H1 (cell line): ENCODE measurements around the gene EDA. TPM values are rescaled to one million over a fixed set of nuclear protein-coding genes. Genes with fewer than 3 reads are reported as not detected.

Source experiments
- CEBPB ChIP-seq: IDR thresholded peaks from 2 replicates; pipeline ENCODE4 v1.6.1; 2012; ENCODE audit warnings: low read depth, low read length
- CHD1 ChIP-seq: IDR thresholded peaks from 2 replicates; pipeline ENCODE4 v1.6.1; 2012; ENCODE audit warnings: low read depth, low read length, improper control_type of control experiment
- HDAC2 ChIP-seq, 2 experiments: fragments of 300-600 bp in 1 of 2; sonication (generic) in 1 of 2; IDR thresholded peaks; 2 replicates each; pipeline ENCODE4 v1.6.1; 2011 to 2012; ENCODE audit warnings: low read depth in 2 of 2, low read length in 2 of 2, mild to moderate bottlenecking in 2 of 2, moderate library complexity in 2 of 2, borderline replicate concordance in 1 of 2, inconsistent platforms in 1 of 2
- JUN ChIP-seq: IDR thresholded peaks from 2 replicates; pipeline ENCODE4 v1.6.1; 2011; ENCODE audit warnings: low read depth, mild to moderate bottlenecking, improper control_type of control experiment, low read length
- RFX5 ChIP-seq: IDR thresholded peaks from 2 replicates; pipeline ENCODE4 v1.6.1; 2011; ENCODE audit warnings: low read depth, low read length, improper control_type of control experiment, borderline replicate concordance
- SIN3A ChIP-seq, 2 experiments: IDR thresholded peaks in 1 of 2; conservative IDR thresholded peaks in 1 of 2; 2 replicates each; pipeline ENCODE4 v1.6.1; 2011 to 2012; ENCODE audit warnings: low read length in 2 of 2, improper control_type of control experiment in 1 of 2, low read depth in 1 of 2, mild to moderate bottlenecking in 1 of 2
- TAF7 ChIP-seq: optimal IDR thresholded peaks from 2 replicates; pipeline ENCODE3; 2011; ENCODE audit warnings: low read depth, mild to moderate bottlenecking, inconsistent platforms, low read length, moderate library complexity, borderline replicate concordance
- TEAD4 ChIP-seq: IDR thresholded peaks from 2 replicates; pipeline ENCODE4 v1.6.1; 2012; ENCODE audit warnings: low read depth, low read length, inconsistent platforms, mixed read lengths
- polyA plus RNA-seq, 7 experiments: library from polyadenylated mRNA; depleted of rRNA in 3 of 7; stranded (reverse) in 5 of 7; unstranded in 2 of 7; fragments of >200 nt in 5 of 7; fragments of 200-250 nt in 2 of 7; gene quantifications; 1 replicate in 5 of 7; 2 replicates in 1 of 7; 4 replicates in 1 of 7; pipeline versions ENCODE4 v1.2.1 to v1.2.3, GENCODE V29; 2011 to 2013; ENCODE audit warnings: missing spikeins in 2 of 7, mixed read lengths in 2 of 7
- total RNA-seq: library from RNA; stranded (reverse); fragmentation: NEBNext Ultra II Directional; extraction: Animal tissue kit (Norgen Biotek cat#: 25700); gene quantifications from 2 replicates; pipeline ENCODE4 v1.2.1, GENCODE V29; 2021

The EDA gene
- total and polyA plus RNA-seq, 2 of the 8 experiments (the other 6 are each of a cell fraction or from before 2014, with no cell fraction given) = 7.5 to 10.5 TPM

DNA sequence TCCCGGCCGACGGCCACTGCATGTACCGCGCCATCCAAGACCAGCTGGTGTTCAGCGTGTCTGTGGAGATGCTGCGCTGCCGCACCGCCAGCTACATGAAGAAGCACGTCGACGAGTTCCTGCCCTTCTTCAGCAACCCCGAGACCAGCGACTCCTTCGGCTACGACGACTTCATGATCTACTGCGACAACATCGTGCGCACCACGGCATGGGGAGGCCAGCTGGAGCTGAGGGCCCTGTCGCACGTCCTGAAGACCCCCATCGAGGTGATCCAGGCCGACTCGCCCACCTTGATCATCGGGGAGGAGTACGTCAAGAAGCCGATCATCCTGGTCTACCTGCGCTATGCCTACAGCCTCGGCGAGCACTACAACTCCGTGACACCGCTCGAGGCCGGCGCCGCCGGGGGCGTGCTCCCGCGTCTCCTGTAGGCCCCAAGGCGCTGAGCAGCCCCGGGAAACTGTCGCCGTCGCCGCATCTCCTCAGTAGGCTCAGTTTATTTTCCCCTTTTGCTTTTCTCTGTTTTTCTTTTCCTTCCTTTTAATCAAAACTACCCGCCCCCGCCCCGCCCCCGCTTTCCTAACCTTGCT lies 447.1 kb downstream of the EDA start (continued):
- TF ChIP-seq HDAC2 (IDR thresholded peaks at IDR 0.05; ENCODE audit: borderline replicate concordance in 1 of 2, low read depth in 2 of 2, low read length in 2 of 2) (no peak), TEAD4 (no peak), CEBPB (no peak), TAF7 (no peak), SIN3A (conservative IDR thresholded peaks at IDR 0.05 in 1 of 2, IDR thresholded peaks at IDR 0.05 in 1 of 2; ENCODE audit: low read depth in 1 of 2, low read length in 2 of 2) (no peak), RFX5 (no peak), JUN (no peak), CHD1 (no peak)
